HG03469 (cell line): ENCODE measurements around the gene PLAC9.

Source experiments
- ATAC-seq: cut with Tn5 transposase; IDR thresholded peaks from one replicate; pipeline ENCODE4 v1.9.1; 2021; ENCODE audit warnings: mild to moderate bottlenecking, moderate library complexity, moderate number of reproducible peaks; ENCODE audit not compliant: unreplicated experiment

PLAC9 gene

DNA sequence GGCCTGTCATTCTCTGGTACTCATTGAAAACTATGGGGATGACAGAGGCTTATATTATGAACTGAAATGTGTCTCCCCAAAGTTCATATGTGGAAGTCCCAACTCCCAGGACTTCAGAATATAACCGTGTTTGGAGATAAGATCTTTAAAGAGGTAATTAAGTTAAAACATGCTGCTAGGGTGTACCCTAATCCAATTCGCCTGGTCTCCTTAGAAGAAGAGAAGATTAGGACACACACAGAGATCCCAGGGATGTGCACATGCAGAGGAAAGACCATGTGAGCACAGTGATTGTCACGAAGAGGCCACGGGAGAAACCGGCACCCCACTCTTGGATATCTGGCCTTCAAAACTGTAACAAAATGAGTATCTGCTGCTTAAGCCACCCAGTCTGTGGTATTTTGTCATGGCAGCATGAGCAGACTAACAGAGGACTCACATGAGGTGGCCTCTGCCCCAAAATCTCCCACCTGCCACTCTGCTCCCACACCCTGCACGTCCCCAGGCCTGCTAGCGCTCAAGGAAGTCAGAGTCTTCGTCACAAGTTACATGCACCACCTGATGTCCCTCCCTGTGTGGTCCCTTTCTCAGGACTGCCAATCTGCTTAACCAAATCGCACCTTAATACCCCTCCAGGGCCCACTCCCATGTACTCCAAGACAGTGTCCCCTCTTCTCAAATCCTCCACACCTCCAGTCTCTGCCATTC, 26.8 kb downstream of the PLAC9 start:
- ATAC-seq = no peak

DNA sequence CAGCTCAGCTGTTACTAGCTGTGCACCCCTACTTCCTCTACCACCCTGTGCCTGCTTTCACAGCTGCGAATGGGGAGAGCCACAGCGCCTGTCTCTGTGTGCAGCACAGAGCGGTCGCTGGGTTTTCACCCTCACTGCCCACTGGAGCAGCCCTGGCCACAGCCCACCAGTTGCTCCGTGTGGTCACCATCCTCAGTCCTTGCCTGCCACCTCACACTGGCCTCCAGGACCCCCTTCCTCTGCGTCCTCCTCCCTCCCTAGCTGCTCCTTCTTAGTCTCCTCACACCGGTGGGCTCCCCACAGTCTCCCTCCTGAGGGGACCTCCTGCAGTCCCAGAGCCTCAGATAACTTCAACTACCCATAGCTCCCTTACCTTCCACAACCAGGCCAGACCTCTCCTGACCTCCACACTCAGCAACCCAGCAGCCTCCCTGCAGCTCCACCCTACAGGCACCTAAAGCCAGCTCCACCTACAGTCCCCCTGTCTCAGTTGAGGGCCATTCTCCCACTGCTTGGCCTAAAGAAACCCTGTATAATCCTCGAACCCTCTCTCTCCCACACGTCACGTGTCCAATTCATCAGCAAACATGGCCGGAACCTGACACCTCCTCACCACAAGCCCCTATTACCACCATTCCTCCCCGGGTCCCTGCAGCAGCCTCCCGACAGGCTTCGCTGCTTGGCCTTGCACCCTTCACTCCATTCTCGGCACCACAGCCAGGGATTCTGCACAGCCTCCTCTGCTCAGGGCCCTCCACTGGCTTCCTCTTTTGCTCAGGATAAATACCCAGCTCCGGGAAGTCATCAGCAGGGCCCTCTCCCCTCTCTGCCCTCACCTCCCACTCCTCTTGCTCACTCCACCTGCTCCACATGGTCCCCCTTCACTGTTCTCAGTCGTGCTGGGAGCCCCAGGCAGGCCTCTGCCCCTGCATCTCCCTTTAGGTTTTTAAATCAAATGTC, 28.1 kb downstream of the PLAC9 start:
- ATAC-seq = no peak

DNA sequence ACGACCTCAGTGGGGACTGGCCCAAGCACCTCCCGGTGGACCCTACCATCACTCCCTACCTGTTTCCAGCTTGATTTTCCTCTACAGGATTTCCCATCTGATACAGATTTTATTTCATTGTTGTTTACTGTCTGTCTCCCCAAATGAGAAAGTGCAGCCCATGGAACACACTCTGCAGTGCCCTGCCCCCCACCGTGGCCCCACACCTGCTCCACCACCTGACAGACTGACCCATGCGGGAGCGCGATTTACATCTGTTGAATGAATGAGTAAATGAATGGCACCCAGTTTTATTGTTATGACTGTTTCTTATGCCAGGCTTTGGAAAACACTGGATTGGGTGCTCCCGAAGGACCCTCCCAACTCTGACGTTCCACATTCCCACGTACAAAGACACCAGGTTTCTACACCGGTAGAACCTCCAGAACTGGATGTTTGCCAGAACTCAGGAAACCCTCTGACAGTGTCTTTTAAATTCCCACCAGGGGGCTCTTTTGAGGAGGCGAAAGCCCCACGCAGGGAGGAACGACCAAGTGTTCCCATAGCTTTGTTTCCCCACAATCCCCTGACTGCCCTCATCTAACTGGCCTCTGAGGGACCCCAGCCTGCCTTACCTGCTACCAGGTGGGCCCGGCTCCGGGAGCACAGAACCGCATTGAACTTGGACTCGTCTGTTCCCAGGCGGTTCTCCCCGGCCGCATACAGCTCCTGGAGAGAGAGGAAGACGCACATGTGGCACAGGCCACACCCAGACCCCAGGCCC, 29.0 kb downstream of the PLAC9 start:
- ATAC-seq = no peak

DNA sequence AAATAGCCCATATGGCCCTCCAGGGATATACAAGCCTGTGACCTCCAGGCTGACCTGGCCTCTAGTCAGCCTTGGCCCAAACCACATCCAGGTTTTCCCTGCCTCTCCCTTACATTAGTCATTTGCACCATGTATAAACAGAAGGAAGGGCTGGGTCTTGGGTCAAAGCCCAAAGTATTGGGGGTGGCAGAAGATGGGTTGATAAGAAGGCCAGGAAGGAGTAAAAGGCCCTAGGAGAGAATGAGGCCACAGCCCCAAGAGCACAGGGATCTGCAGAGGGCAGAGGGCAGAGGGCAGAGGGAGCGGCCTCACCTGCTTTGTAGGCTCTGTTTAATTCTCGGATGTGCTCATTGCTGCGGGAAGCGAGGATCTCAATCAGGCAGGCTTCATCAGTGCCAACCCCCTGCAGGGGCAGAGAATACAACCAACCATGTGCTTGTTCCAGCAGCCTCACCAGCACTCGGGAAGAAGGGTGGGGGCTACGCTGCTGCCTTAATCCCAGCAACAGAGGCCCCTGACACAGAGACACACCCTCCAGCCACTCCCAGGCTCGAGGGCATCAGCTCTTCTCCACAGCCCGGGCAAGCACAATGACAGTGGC, 31.3 kb downstream of the PLAC9 start:
- ATAC-seq = no peak

GRCh38 chr10:80164596-80164995, 32.1 kb downstream of the PLAC9 start:
- ATAC-seq = no peak

DNA sequence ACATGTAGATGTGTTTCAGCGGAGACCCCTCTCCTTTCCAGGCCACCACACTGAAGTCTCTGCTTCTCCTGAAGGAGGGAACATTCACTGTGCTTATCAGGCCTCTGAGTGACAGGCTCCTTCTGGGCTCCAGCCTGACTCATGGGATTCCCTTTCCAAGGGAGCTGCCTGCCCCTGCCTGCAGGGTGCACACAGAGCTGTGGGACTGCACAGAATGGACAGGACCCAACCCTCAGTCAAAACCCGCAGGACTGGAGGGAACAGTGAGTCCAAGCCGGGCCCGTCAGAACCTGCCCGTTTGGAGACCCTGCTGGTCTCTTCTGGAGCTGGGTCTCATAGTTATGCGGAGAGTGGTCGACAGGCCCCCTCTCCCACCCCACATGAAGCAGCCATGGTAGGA, 32.6 kb downstream of the PLAC9 start:
- ATAC-seq = no peak

DNA sequence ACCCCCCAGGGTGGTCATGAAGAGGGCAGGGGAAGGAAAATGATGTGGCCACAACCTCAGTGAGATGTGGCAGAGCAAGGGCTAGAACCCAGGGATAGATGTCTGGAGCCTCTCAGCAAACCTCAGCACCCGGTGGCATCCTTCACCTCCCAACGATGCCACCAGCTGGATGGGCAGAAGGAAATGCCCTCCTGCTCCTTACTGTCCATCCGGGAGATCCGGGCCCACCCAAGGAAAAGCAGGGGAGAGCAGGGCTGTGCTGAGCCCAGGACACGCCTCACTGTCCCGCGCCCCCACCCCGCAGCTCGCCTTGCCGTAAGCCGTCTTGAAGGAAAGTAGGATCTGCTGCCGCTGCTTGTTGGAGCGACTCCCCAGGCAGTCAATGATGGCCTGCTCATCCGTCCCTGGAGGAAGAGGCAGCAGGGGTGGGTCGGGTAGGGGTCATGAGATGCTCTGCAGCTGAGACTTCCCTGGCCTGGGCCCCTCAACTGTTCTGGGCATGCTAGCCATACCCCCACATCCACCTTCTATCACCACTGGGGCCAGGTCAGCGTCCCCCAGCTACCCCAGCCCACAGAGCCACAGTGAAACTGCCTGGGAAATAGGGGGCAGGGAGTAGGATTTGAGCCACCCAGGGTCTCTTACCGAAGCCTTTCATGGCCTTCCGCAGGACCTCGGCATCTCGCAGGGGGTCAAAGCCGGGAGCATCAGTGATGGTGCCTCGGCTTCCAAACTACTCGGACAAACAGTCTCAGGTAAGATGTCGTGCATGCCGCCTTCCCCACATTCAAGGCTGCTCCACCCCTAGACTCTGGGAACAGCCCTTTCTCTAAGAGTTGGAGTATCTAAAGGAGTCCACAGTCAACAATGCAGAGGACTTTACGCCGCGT, 34.3 kb downstream of the PLAC9 start:
- ATAC-seq = no peak

DNA sequence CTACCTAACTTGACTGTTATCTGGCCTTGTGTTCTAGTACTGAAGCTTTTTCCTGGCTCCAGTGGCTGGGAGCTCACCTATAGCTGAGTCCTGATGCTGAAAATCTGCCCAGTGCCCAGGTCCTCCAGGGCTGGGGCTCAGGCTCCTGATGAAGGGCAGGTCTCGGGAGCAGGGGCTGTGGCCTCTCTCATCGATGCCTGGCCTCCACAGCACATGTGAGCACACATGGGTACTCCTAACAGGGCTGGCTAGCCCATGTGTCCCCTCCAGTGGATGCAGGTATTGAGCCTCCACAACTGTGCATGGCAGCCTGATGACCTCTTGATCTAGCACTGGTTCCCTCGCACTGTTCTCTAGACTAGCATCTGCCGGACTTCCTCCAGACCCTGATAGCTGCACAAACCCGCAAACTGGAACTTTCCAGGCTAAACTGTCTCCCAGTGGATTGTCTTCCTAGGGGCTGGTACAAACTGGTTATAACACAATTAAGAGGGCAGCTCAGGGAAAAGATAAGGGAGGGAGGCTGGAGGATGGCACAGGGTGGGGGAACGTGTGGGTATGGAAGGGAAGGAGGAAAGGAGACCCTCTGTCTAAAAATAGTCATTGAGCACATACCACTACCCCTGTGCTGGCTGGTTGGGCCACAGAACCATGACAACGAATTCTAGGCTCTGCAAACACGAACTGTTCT, 35.1 kb downstream of the PLAC9 start:
- no peak for ATAC-seq

DNA sequence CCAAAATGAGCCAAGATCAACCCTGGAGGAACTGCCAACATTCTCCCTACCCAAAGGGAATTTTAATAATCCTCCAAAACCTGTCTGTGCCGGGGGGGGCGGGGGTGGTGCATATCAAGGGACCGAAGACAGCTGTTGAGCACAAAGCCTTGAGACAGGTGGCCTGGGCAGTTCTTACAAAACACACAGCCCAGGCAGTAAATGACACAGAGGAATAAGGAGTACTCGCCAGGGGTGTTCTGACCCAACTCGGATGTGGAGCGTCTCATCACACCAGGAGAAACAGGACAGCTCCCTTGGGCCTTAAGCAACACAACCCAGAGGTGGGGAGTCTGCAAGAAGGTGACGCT, 35.6 kb downstream of the PLAC9 start:
- ATAC-seq = no peak

GRCh38 chr10:80168679-80169380, 36.3 kb downstream of the PLAC9 start:
- no peak for ATAC-seq

DNA sequence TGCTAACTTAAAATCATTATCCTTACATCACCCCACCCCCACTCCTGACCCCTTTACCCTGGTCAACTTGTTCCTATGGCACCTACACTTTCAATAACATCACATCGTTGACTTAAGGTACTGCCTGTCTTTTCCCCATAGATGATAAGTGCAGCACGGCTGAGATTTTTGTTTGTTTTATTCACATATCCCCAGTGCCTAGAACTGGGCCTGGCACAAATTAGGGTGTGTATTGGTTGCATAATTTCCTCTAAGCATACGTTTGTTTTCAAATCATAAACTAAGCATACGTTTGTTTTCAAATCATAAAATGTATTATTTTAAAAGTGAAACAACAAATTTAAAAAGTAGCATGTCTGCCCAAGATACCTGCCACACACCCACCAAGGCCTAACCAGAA, 37.5 kb downstream of the PLAC9 start:
- no peak for ATAC-seq

DNA sequence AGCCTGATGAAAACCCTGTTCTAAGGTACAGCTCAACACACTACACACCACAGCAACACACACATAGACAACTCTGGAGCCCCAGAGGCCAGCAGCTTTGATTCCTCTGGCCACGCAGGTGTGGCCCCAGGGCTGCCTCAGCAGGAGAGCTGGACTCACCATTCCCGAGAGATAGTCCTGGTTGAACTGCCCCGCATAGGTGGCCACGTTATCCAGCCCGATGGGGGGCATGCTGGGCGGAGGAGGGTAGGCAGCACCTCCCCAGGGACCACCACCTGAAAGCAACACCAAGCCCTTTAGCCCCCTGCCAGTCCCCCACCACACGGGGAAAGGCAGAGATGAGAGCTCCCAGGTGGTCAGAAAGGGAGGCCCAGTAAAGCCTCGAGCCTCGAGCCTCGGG, 38.1 kb downstream of the PLAC9 start:
- ATAC-seq = no peak

GRCh38 chr10:80171248-80171660, 38.7 kb downstream of the PLAC9 start:
- ATAC-seq = no peak

- ATAC-seq = no peak
Observed at GRCh38 chr10:80172896-80173295, 40.4 kb downstream of the PLAC9 start.

DNA sequence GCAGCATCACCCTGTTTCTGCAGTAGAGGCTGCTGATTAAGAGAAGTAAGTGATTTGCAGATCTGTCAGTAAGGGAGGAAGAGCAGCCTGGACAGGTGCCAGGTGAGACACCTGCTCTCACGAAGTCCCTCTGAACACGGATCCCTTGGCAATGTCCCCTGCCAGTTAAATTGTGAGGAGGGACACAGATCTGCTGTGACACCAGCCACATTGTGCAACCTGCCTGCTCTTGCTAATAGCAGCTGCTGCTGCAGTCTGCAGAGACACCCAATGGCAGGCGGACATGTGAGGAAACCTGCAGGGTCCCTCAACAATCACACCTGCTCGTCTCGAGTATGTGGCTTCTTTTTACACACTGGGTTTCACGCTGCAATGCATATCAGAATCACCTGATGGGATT, 40.9 kb downstream of the PLAC9 start:
- ATAC-seq = no peak

- ATAC-seq = no peak
Observed at GRCh38 chr10:80174641-80175395, 42.3 kb downstream of the PLAC9 start.

DNA sequence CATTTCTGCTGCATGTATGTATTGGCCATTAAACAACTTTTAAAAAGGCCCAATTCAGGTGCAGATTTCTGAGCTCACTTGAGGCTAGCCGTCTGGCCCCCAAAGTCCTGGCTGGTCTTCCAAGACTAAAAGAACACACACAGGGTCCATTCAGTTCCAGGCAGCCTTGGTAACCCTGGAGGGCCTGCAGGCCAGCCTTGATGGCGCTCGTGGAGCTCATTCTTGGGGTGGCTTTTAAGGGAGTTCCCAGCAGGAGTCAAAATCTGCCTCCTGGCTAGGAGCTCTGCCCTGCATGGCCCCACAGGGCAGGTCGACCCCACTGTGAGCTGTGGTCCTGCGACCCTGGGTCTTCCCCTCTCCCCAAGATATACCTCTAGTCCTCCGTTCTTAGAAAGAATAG, 44.0 kb downstream of the PLAC9 start:
- no peak for ATAC-seq
